Esophagus squamous epithelium (tissue), 4 donors: ENCODE data around the gene LRRFIP2.
"Not testable (repeated sequence)": the region's sequence is repeated elsewhere in the genome, so short reads cannot be mapped to it uniquely, and the experiment has no call there.

Source experiments
- POLR2A ChIP-seq, 4 donors: fragments of 450-650 bp; IDR thresholded peaks; one replicate each; pipeline ENCODE4 v1.6.1; 2017; ENCODE audit warnings: antibody characterized with exemption in 4 of 4, mild to moderate bottlenecking in 4 of 4, moderate library complexity in 3 of 4
- TF ChIP-seq, protein P1 (sequence below), 6 experiments: fragments of 450-650 bp in 4 of 6; fragments of 200-600 bp in 2 of 6; sonication (generic) in 2 of 6; IDR thresholded peaks; one replicate each; pipeline ENCODE4 v1.5.1; 2016 to 2019; ENCODE audit warnings: antibody characterized with exemption in 6 of 6, mild to moderate bottlenecking in 4 of 6, moderate library complexity in 4 of 6

DNA sequence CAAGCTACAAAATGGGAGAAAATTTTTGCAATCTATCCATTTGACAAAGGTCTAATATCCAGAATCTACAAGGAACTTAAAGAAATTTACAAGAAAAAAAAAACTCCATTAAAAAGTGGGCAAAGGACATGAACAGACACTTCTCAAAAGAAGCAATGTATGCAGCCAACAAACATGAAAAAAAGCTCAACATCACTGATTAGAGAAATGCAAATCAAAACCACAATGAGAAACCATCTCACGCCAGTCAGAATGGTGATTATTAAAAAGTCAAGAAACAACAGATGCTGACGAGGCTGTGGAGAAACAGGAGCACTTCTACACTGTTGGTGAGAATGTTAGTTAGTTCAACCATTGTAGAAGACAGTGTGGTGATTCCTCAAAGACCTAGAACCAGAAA, 27.5 kb downstream of the LRRFIP2 start:
- TF ChIP-seq, protein P1, sequence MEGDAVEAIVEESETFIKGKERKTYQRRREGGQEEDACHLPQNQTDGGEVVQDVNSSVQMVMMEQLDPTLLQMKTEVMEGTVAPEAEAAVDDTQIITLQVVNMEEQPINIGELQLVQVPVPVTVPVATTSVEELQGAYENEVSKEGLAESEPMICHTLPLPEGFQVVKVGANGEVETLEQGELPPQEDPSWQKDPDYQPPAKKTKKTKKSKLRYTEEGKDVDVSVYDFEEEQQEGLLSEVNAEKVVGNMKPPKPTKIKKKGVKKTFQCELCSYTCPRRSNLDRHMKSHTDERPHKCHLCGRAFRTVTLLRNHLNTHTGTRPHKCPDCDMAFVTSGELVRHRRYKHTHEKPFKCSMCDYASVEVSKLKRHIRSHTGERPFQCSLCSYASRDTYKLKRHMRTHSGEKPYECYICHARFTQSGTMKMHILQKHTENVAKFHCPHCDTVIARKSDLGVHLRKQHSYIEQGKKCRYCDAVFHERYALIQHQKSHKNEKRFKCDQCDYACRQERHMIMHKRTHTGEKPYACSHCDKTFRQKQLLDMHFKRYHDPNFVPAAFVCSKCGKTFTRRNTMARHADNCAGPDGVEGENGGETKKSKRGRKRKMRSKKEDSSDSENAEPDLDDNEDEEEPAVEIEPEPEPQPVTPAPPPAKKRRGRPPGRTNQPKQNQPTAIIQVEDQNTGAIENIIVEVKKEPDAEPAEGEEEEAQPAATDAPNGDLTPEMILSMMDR (IDR thresholded peaks at IDR 0.05) = not testable (repeated sequence)
- not testable (repeated sequence) for TF ChIP-seq POLR2A (IDR thresholded peaks at IDR 0.05)
